Thymus (tissue), 11 donors: Measurements from ENCODE around the gene KCNIP4. TPM values are rescaled to one million over a fixed set of nuclear protein-coding genes. Genes with fewer than 3 reads are reported as not detected.

Experiments
- DNase-seq, 9 donors: peaks; one replicate each; pipeline ENCODE4 v3.0.0-alpha.2; 2013; ENCODE audit warnings: low spot score in 9 of 9, low read depth in 6 of 9, missing footprints in 1 of 9
- H3K27ac ChIP-seq, 2 donors: one replicate each; pipeline ENCODE4 v1.5.1; 2013; ENCODE audit warnings: control low read depth in 1 of 2, low read depth in 1 of 2, low read length in 1 of 2, mild to moderate bottlenecking in 1 of 2, moderate library complexity in 1 of 2
- H3K27me3 ChIP-seq, 2 donors: one replicate each; pipeline ENCODE4 v1.5.1; 2013; ENCODE audit warnings: low read length in 1 of 2; ENCODE audit not compliant: control insufficient read depth in 2 of 2, insufficient read depth in 1 of 2
- H3K36me3 ChIP-seq, 2 donors: one replicate each; pipeline ENCODE4 v1.5.1; 2013; ENCODE audit warnings: low read length in 1 of 2, mild to moderate bottlenecking in 1 of 2, moderate library complexity in 1 of 2; ENCODE audit not compliant: control insufficient read depth in 2 of 2, insufficient read depth in 2 of 2
- H3K4me1 ChIP-seq, 2 donors: one replicate each; pipeline ENCODE4 v1.5.1; 2013; ENCODE audit warnings: low read length in 2 of 2; ENCODE audit not compliant: control insufficient read depth in 2 of 2, insufficient read depth in 2 of 2
- H3K4me3 ChIP-seq, 2 donors: one replicate each; pipeline ENCODE4 v1.5.1; 2013; ENCODE audit warnings: low read length in 2 of 2, control low read depth in 1 of 2, mild to moderate bottlenecking in 1 of 2
- H3K9me3 ChIP-seq, 2 donors: one replicate each; pipeline ENCODE4 v1.5.1; 2013; ENCODE audit warnings: low read length in 1 of 2, mild to moderate bottlenecking in 1 of 2; ENCODE audit not compliant: control insufficient read depth in 2 of 2, insufficient read depth in 1 of 2
- WGBS: extraction: QIAGEN DNeasy Blood & Tissue Kit; methylation state at CpG from one replicate; pipeline ENCODE4 v1.1.7; 2013; 5-methylcytosine and 5-hydroxymethylcytosine counted together
- polyA plus RNA-seq: library from polyadenylated mRNA; stranded (reverse); fragments of 200-250 nt; gene quantifications from one replicate; pipeline ENCODE4 v1.2.3, GENCODE V29; 2013
- total RNA-seq: library from RNA; stranded (reverse); fragments of 120-200 nt; gene quantifications from one replicate; pipeline ENCODE4 v1.2.4, GENCODE V29; 2013
- donor health status: healthy.

KCNIP4 gene
- total and polyA plus RNA-seq, 2 donors = 0.07 TPM; not detected in 1

DNA sequence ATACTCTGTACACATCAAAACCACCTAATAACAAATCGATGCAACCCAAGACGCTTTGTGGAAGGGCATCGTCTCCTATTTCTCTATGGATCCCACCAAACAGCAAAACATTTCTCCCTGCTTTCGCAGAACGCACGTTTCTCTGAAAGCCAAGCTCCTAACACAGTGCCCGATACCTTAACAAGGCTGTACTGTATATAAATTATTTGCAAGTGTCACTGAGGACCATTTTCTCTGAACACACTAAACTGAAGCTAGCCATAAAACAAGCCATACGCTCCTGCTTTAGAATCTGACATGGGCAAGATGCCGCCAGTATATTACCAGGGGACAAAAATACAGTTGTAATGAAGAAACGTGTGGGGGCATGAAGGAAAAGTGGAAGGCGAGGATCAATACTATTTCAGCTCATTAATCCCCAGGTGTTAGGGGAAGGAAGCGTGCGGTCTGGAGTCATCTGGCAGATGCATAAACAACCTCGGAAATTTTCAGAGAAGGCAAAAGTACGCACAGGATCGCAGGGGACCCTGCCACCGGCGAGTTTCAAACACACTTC, 703 bp downstream of the KCNIP4 start:
- Histone ChIP-seq H3K4me3 (no peak overlapping the region), H3K27ac (no peak overlapping the region), H3K27me3 (peaks cover 17 to 31% of the 10 kb centered on the region in 2 donors), H3K9me3 (no peaks in the 10 kb centered on the region), H3K4me1 (peaks cover 0 to 3% of the 10 kb centered on the region in 2 donors), H3K36me3 (no peaks in the 10 kb centered on the region)
- DNase-seq = no peak
- WGBS = 34% methylated on average over 18 of the region's 18 CpGs

DNA sequence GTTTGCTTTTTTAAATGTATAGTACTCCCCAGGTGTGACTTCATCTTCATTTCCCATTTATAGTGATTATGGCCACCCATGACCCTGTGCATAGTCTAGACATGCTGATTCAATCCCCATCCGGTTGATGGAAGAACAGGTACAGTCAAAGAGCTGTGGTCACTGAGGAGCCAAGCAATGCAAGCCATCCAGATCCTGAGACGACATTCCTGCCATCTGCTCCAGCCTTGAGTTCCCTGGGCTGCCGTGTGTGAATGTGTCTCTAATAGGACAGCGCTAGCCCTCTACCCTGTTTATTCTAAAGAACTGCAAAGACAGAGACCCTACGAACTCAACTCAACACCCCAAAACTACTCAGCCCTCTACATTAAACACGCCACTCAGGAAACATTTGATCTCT, 1.7 kb downstream of the KCNIP4 start:
- H3K4me3 ChIP-seq = no peak overlapping the region
- H3K36me3 ChIP-seq = no peaks in the 10 kb centered on the region
- H3K27ac ChIP-seq = no peak overlapping the region
- H3K27me3 ChIP-seq = peaks cover 17 to 31% of the 10 kb centered on the region in 2 donors
- H3K9me3 ChIP-seq = no peaks in the 10 kb centered on the region
- WGBS = 85% methylated on average over 6 of the region's 6 CpGs
- no peak for DNase-seq
- H3K4me1 ChIP-seq = peaks cover 0 to 3% of the 10 kb centered on the region in 2 donors

DNA sequence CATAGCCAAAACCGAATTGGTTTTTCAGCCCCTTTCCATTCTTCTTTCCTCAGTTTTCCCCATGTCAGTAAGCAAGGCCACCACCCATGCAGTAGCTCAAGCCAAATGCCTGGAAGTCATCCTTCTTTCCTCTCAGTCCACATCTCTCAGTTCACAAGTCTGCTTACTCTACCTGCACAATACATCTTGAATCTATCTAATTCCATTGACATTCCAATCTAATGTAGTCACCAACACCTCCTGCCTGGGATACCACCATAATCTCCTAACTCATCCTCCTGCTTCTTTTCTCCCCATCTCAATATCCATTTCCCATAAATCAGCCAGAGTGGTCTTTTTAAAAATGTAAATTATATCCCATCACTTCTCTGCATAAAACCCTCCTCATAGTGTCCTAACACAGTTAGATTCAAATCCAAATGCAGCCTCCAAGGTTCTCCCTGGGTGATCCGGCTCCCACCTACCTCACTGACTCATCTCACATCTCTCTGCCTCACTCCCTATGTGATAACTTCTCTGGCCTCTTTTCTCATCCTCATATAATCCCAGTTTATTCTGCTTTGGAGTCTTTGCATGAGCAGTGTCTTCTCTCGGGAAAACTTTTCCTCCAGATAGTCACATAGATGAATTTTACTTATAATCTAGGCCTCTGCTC, 26.9 kb downstream of the KCNIP4 start:
- no peak overlapping the region for H3K27ac ChIP-seq
- no peaks in the 10 kb centered on the region for H3K4me1 ChIP-seq
- H3K27me3 ChIP-seq = no peaks in the 10 kb centered on the region
- no peaks in the 10 kb centered on the region for H3K9me3 ChIP-seq
- no peak for DNase-seq
- no peak overlapping the region for H3K4me3 ChIP-seq
- WGBS = 55% methylated on average over 3 of the region's 3 CpGs
- no peaks in the 10 kb centered on the region for H3K36me3 ChIP-seq

DNA sequence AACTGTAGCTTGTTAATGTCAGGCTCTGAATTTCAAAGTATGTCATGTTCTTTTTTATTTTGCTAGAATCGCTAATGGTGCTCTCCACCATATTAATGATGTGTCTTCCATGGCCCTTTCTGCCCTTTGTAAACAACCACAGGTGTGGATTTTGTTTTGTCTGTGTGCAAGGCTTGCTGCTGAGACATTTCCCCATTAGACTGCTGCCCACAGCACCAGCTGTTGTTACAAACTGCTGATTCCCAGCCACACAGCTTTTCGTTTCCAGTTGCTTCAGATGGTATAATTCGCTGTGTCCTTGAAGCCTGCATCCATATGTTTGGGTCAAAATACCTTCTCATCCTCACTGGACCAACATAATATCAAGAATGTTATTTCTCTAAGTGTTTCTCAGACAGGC, 32.8 kb downstream of the KCNIP4 start:
- H3K36me3 ChIP-seq = no peaks in the 10 kb centered on the region
- no peak overlapping the region for H3K4me3 ChIP-seq
- no peak overlapping the region for H3K27ac ChIP-seq
- H3K4me1 ChIP-seq = no peaks in the 10 kb centered on the region
- no peak for DNase-seq
- 87% methylated on average over 3 of the region's 3 CpGs for WGBS
- no peaks in the 10 kb centered on the region for H3K27me3 ChIP-seq
- H3K9me3 ChIP-seq = no peaks in the 10 kb centered on the region

DNA sequence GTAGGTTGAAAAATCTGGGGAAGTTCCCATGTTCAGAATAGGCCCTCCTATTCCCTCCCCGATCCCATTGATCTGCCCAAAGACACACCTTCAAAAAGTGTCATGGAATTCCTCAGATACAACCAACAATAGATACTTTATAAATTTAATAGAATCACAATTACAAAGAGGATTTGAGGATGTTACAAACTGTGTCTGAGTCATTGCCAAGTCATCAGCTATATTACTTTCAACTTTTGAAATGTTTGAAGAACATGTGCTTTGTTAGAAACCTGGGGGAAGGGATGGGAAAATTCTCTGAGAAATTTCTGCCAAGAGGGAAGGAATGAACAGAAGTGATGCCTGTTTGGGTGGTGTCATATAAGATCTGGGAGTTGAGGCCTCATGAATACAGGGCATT, 46.7 kb downstream of the KCNIP4 start:
- Histone ChIP-seq H3K27me3 (no peaks in the 10 kb centered on the region), H3K36me3 (no peaks in the 10 kb centered on the region), H3K4me3 (no peak overlapping the region), H3K4me1 (no peaks in the 10 kb centered on the region), H3K9me3 (no peaks in the 10 kb centered on the region), H3K27ac (no peak overlapping the region)
- 96% methylated on average over 1 of the region's 1 CpG for WGBS
- DNase-seq = no peak

DNA sequence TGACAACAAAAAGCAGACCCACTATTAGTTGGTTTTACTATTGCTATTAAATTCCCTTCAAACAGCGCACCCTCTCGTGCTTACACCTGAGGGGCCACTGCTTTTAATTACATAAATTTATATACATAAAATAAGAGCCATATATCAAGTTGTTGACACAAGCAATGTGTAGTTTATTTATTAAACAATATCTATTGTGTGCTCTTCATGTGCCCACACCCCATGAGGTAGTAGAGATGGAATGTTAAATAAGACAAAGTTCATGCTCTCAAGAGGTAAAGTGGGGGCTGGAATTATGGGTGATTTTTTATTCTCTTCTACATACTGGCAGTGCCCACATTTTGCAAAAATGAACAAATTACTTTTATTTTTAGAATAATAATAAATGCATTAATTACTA, 47.3 kb downstream of the KCNIP4 start:
- no peak overlapping the region for H3K27ac ChIP-seq
- no peaks in the 10 kb centered on the region for H3K4me1 ChIP-seq
- H3K4me3 ChIP-seq = no peak overlapping the region
- H3K9me3 ChIP-seq = no peaks in the 10 kb centered on the region
- 96% methylated on average over 2 of the region's 2 CpGs for whole genome bisulfite sequencing
- H3K27me3 ChIP-seq = no peaks in the 10 kb centered on the region
- H3K36me3 ChIP-seq = no peaks in the 10 kb centered on the region
- DNase-seq = no peak

DNA sequence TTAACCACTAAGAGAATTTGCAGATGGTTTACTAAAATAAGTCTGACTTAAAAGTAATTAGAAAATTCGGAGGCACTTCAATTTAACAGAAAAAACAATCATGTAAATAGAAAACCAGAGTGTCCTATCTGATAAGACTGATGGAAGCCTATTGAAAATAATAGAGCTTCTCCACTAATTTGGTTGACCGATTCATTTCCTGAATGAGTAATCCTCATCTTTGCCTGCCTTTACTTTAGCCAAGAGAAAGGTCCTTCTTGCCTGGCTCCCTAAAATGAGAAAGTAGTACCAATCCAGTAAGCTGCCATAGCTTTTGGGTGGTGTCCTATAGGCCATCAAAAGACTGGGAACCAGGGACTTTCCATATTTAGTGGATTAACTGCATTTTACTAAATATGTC, 48.4 kb downstream of the KCNIP4 start:
- DNase-seq = no peak
- Histone ChIP-seq H3K4me3 (no peak overlapping the region), H3K27me3 (no peaks in the 10 kb centered on the region), H3K4me1 (no peaks in the 10 kb centered on the region), H3K9me3 (no peaks in the 10 kb centered on the region), H3K27ac (no peak overlapping the region), H3K36me3 (no peaks in the 10 kb centered on the region)
- 84% methylated on average over 2 of the region's 2 CpGs for WGBS

DNA sequence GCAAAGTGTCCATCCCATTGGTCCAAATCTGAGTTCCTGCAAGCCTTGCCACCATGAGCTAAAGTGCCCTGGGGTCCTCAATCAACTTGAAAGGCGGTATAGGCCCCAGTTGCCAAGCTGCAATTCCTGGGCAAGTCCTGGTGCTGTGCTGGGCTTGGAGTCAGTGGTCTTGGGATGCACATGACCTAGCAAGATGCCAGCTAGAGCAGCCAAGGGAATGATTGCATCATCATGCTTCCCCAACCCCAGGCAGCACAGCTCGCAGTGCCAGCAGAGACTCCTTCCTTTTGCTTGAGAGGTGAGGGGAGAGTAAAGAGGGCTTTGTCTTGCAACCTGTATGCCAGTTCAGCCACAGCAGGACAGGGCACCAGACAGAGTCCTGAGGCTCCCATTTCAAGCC, 50.5 kb downstream of the KCNIP4 start:
- Histone ChIP-seq H3K9me3 (no peaks in the 10 kb centered on the region), H3K4me1 (no peaks in the 10 kb centered on the region), H3K27ac (no peak overlapping the region), H3K4me3 (no peak overlapping the region), H3K36me3 (no peaks in the 10 kb centered on the region), H3K27me3 (no peaks in the 10 kb centered on the region)
- 88% methylated on average over 2 of the region's 2 CpGs for WGBS
- no peak for DNase-seq

DNA sequence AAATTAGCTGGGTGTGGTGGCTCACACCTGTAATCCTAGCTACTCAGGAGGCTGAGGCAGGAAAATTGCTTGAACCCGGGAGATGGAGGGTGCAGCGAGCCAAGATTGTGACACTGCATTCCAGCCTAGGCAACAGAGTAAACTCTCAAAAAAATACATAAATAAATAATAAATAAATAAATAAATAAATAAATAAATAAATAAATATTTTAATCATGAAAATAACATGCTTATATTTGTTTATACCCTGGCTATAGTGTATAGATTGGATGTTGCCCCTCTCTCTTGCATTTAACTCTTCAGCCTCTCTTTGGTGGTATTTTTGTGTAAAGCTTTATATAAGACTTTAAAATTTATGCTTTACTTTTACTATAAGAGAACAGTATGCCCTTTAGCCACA, 51.8 kb downstream of the KCNIP4 start:
- Histone ChIP-seq H3K4me3 (no peak overlapping the region), H3K4me1 (no peaks in the 10 kb centered on the region), H3K9me3 (no peaks in the 10 kb centered on the region), H3K36me3 (no peaks in the 10 kb centered on the region), H3K27ac (no peak overlapping the region), H3K27me3 (no peaks in the 10 kb centered on the region)
- no peak for DNase-seq
- WGBS = 92% methylated on average over 2 of the region's 2 CpGs
